Measurements from ENCODE around the gene MORN1. TPM values are rescaled to one million over a fixed set of nuclear protein-coding genes. Genes with fewer than 3 reads are reported as not detected.

Gene MORN1
- polyA plus RNA-seq, 1 donor from 2014 or later = 10.9 TPM

DNA sequence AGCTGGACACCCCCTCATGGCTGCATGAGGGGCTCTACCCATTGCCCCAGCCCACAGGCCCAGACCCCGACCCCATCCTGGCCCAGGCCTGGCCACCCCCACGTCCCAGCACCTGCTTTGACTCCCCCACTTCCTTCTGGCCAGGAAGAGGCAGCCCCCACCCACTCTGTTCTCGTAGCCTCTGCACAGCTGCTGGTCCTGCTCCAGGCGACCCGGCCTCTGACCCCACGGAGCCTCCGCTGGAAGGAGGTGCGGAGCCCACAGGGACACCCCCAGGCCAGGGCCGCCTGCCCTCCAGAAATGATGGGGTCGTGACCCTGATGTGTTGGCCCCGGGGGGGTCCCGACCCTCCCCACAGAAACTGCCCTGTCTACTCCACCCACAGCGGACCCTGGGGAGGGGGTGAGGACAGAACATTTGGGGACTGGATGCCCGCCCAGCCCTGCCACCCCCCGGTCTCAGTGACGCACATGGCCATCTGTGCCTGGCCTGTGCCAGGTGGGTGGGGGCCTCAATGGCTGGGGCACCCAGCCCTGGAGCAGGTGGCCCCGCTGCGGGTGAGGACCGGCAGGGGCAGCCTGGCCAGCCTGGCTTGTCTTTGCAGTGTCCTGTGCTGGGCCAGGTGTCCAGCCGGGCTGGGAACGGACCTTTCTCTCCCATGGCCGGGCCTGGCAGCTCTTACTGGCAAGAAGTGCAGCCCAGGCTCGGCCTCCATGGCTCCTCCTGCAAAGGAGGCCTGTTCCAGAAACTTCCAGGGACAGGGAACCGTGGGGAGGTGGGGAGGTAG is 78.6 kb downstream of the MORN1 start:
- TF ChIP-seq, protein P1, sequence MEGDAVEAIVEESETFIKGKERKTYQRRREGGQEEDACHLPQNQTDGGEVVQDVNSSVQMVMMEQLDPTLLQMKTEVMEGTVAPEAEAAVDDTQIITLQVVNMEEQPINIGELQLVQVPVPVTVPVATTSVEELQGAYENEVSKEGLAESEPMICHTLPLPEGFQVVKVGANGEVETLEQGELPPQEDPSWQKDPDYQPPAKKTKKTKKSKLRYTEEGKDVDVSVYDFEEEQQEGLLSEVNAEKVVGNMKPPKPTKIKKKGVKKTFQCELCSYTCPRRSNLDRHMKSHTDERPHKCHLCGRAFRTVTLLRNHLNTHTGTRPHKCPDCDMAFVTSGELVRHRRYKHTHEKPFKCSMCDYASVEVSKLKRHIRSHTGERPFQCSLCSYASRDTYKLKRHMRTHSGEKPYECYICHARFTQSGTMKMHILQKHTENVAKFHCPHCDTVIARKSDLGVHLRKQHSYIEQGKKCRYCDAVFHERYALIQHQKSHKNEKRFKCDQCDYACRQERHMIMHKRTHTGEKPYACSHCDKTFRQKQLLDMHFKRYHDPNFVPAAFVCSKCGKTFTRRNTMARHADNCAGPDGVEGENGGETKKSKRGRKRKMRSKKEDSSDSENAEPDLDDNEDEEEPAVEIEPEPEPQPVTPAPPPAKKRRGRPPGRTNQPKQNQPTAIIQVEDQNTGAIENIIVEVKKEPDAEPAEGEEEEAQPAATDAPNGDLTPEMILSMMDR (IDR thresholded peaks at IDR 0.05; ENCODE audit: poor library complexity, severe bottlenecking) = no peak
- TF ChIP-seq, protein P2, sequence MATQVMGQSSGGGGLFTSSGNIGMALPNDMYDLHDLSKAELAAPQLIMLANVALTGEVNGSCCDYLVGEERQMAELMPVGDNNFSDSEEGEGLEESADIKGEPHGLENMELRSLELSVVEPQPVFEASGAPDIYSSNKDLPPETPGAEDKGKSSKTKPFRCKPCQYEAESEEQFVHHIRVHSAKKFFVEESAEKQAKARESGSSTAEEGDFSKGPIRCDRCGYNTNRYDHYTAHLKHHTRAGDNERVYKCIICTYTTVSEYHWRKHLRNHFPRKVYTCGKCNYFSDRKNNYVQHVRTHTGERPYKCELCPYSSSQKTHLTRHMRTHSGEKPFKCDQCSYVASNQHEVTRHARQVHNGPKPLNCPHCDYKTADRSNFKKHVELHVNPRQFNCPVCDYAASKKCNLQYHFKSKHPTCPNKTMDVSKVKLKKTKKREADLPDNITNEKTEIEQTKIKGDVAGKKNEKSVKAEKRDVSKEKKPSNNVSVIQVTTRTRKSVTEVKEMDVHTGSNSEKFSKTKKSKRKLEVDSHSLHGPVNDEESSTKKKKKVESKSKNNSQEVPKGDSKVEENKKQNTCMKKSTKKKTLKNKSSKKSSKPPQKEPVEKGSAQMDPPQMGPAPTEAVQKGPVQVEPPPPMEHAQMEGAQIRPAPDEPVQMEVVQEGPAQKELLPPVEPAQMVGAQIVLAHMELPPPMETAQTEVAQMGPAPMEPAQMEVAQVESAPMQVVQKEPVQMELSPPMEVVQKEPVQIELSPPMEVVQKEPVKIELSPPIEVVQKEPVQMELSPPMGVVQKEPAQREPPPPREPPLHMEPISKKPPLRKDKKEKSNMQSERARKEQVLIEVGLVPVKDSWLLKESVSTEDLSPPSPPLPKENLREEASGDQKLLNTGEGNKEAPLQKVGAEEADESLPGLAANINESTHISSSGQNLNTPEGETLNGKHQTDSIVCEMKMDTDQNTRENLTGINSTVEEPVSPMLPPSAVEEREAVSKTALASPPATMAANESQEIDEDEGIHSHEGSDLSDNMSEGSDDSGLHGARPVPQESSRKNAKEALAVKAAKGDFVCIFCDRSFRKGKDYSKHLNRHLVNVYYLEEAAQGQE (IDR thresholded peaks at IDR 0.05; ENCODE audit: borderline replicate concordance) = no peak
- no peaks in the 10 kb centered on the region for H3K36me3 ChIP-seq (ENCODE audit: insufficient read depth, low read length)
- no peak overlapping the region for H2AFZ ChIP-seq (ENCODE audit: low read depth, low read length)
- H3K27ac ChIP-seq (ENCODE audit: low read length) = no peak overlapping the region
- no peaks in the 10 kb centered on the region for H3K27me3 ChIP-seq (ENCODE audit: insufficient read depth, low read depth, low read length)
- H4K20me1 ChIP-seq (ENCODE audit: insufficient read depth) = no peaks in the 10 kb centered on the region
- H3K9me2 ChIP-seq (ENCODE audit: insufficient read depth, low read length) = no peaks in the 10 kb centered on the region
- no peak overlapping the region for H3K4me2 ChIP-seq (ENCODE audit: low read length)
- H3K9me3 ChIP-seq (ENCODE audit: low read length) = no peaks in the 10 kb centered on the region
- H3K9ac ChIP-seq (ENCODE audit: low read length) = no peak overlapping the region
- no peaks in the 10 kb centered on the region for H3F3A ChIP-seq (ENCODE audit: insufficient read depth, low read length, poor library complexity, severe bottlenecking)
- no peaks in the 10 kb centered on the region for H3K79me2 ChIP-seq (replicated peaks; ENCODE audit: insufficient read depth, low read length)
- no peak overlapping the region for H3K4me3 ChIP-seq (ENCODE audit: low read length)

DNA sequence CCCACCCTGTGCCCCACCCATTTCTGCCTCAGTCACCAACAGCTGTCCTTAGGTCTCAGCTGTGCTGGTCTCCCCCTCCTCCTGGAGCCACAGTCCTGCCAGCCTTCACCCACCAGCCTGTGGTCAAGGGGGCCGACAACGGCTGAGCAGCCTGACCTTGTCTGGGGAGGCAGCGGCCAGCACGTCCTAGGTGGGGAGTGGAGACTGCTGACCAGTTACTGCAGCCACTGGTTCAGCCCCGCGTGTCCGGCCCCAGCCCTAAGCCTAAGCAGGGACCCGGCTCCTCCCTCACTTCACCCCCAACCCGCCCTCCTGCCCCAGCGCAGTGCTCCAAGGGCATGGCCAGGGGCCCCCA is 79.2 kb downstream of the MORN1 start:
- Histone ChIP-seq H3F3A (ENCODE audit: insufficient read depth, low read length, poor library complexity, severe bottlenecking) (no peaks in the 10 kb centered on the region), H3K27ac (ENCODE audit: low read length) (no peak overlapping the region), H3K4me3 (ENCODE audit: low read length) (no peak overlapping the region), H3K36me3 (ENCODE audit: insufficient read depth, low read length) (no peaks in the 10 kb centered on the region), H3K79me2 (replicated peaks; ENCODE audit: insufficient read depth, low read length) (no peaks in the 10 kb centered on the region), H2AFZ (ENCODE audit: low read depth, low read length) (no peak overlapping the region), H3K9ac (ENCODE audit: low read length) (no peak overlapping the region), H3K4me2 (ENCODE audit: low read length) (no peak overlapping the region), H4K20me1 (ENCODE audit: insufficient read depth) (no peaks in the 10 kb centered on the region), H3K27me3 (ENCODE audit: insufficient read depth, low read depth, low read length) (no peaks in the 10 kb centered on the region), H3K9me2 (ENCODE audit: insufficient read depth, low read length) (no peaks in the 10 kb centered on the region), H3K9me3 (ENCODE audit: low read length) (no peaks in the 10 kb centered on the region)
- TF ChIP-seq MXI1 (conservative IDR thresholded peaks at IDR 0.05; ENCODE audit: poor library complexity, severe bottlenecking) (no peak), SMC3 (conservative IDR thresholded peaks at IDR 0.05; ENCODE audit: poor library complexity) (no peak), TAF1 (IDR thresholded peaks at IDR 0.05; ENCODE audit: low read depth) (no peak), POLR2AphosphoS5 (IDR thresholded peaks at IDR 0.05) (no peak), EZH2 (IDR thresholded peaks at IDR 0.05; ENCODE audit: borderline replicate concordance, insufficient read depth, low read length, poor library complexity, severe bottlenecking) (no peak), EP300 (conservative IDR thresholded peaks at IDR 0.05; ENCODE audit: poor library complexity, severe bottlenecking) (no peak), RAD21 (conservative IDR thresholded peaks at IDR 0.05) (no peak)
- TF ChIP-seq, protein P1 (IDR thresholded peaks at IDR 0.05; ENCODE audit: poor library complexity, severe bottlenecking) = no peak
- TF ChIP-seq, protein P2 (IDR thresholded peaks at IDR 0.05; ENCODE audit: borderline replicate concordance) = no peak

All from neural cell (in vitro differentiated cells).